Breast epithelium (tissue), 4 donors: ENCODE measurements around the gene USP12. TPM values are rescaled to one million over a fixed set of nuclear protein-coding genes. Genes with fewer than 3 reads are reported as not detected.
A peak's percentile ranks its signal among the peaks of the same experiment; 100 is the strongest.

Experiments used
- DNase-seq, 2 donors: peaks; one replicate each; pipeline ENCODE4 v3.0.0-alpha.2; 2019; ENCODE audit warnings: low spot score in 2 of 2
- H3K27ac ChIP-seq, 2 donors: fragments of 200-600 bp; sonication (generic) in 1 of 2; one replicate each; pipeline ENCODE4 v1.5.1; 2016 to 2019; ENCODE audit warnings: mild to moderate bottlenecking in 1 of 2
- H3K27me3 ChIP-seq, 2 donors: fragments of 200-600 bp; sonication (generic) in 1 of 2; one replicate each; pipeline versions ENCODE4 v1.5.1 to v1.6.0; 2017 to 2019; ENCODE audit warnings: control low read depth in 1 of 2, mild to moderate bottlenecking in 1 of 2
- H3K36me3 ChIP-seq: fragments of 200-600 bp; one replicate; pipeline ENCODE4 v1.5.1; 2019
- H3K4me1 ChIP-seq, 2 donors: fragments of 200-600 bp; sonication (generic); one replicate each; pipeline ENCODE4 v1.5.1; 2016 to 2019; ENCODE audit warnings: control low read depth in 1 of 2
- H3K4me3 ChIP-seq, 3 donors: fragments of 200-600 bp; sonication (generic); 1 replicate in 2 of 3; 2 replicates in 1 of 3; pipeline ENCODE4 v1.5.1; 2016 to 2019; ENCODE audit warnings: mild to moderate bottlenecking in 3 of 3, moderate library complexity in 2 of 3
- H3K9me3 ChIP-seq, 2 donors: fragments of 200-600 bp; sonication (generic) in 1 of 2; one replicate each; pipeline ENCODE4 v1.5.1; 2016 to 2019; ENCODE audit warnings: control low read depth in 1 of 2
- CTCF ChIP-seq, 3 donors: fragments of 450-650 bp; IDR thresholded peaks; one replicate each; pipeline ENCODE4 v1.5.1; 2016 to 2017; ENCODE audit warnings: antibody characterized with exemption in 3 of 3, mild to moderate bottlenecking in 3 of 3, moderate library complexity in 3 of 3
- POLR2A ChIP-seq: fragments of 450-650 bp; IDR thresholded peaks from one replicate; pipeline ENCODE4 v1.6.1; 2016; ENCODE audit warnings: antibody characterized with exemption, mild to moderate bottlenecking, moderate library complexity
- POLR2AphosphoS5 ChIP-seq, 3 donors: sonication (generic); formaldehyde crosslinking; IDR thresholded peaks; one replicate each; pipeline ENCODE4 v1.6.1; 2017; ENCODE audit warnings: antibody characterized with exemption in 3 of 3
- intact Hi-C: fragments of 100-400 bp; cut with DNase I; formaldehyde crosslinking; loops from one replicate; pipeline ENCODE4 v1.15.1; 2023; ENCODE audit warnings: low total_unique reads
- total RNA-seq, 3 donors: library from RNA; depleted of rRNA; stranded (reverse); fragments of >200 nt; gene quantifications; one replicate each; pipeline ENCODE4 v1.1.0, GENCODE V29; 2016

USP12 gene
- total RNA-seq, 3 donors from 2014 or later, result 21.0 to 33.4 (median 21.0) TPM

- no peaks in the 10 kb centered on the region for H3K9me3 ChIP-seq
- intact Hi-C loops, result no loop called here
- no peak for TF ChIP-seq POLR2AphosphoS5 (IDR thresholded peaks at IDR 0.05)
- TF ChIP-seq CTCF (IDR thresholded peaks at IDR 0.05), result no peak
- TF ChIP-seq POLR2A, result no peak
- no peak for DNase-seq
- H3K4me1 ChIP-seq, result no peaks in the 10 kb centered on the region
- no peaks in the 10 kb centered on the region for H3K36me3 ChIP-seq
- no peak overlapping the region for H3K27ac ChIP-seq
- H3K4me3 ChIP-seq, result no peak overlapping the region
- no peaks in the 10 kb centered on the region for H3K27me3 ChIP-seq
Observed at GRCh38 chr13:27018882-27019281, 152.7 kb downstream of the USP12 start.

- H3K9me3 ChIP-seq, result no peaks in the 10 kb centered on the region
- no peaks in the 10 kb centered on the region for H3K36me3 ChIP-seq
- no peak overlapping the region for H3K4me3 ChIP-seq
- no peak for TF ChIP-seq CTCF (IDR thresholded peaks at IDR 0.05)
- TF ChIP-seq POLR2A, result no peak
- TF ChIP-seq POLR2AphosphoS5 (IDR thresholded peaks at IDR 0.05), result no peak
- DNase-seq, result peak in 1 of 2 donors; percentile 21
- H3K4me1 ChIP-seq, result no peaks in the 10 kb centered on the region
- no peak overlapping the region for H3K27ac ChIP-seq
- H3K27me3 ChIP-seq, result no peaks in the 10 kb centered on the region
- intact Hi-C loops, result no loop called here
Observed at GRCh38 chr13:27018344-27018861, 153.2 kb downstream of the USP12 start.

- H3K36me3 ChIP-seq, result no peaks in the 10 kb centered on the region
- intact Hi-C loops, result no loop called here
- TF ChIP-seq CTCF (IDR thresholded peaks at IDR 0.05) (no peak), POLR2AphosphoS5 (IDR thresholded peaks at IDR 0.05) (no peak), POLR2A (no peak)
- no peak overlapping the region for H3K4me3 ChIP-seq
- no peak overlapping the region for H3K27ac ChIP-seq
- no peaks in the 10 kb centered on the region for H3K4me1 ChIP-seq
- no peak for DNase-seq
- no peaks in the 10 kb centered on the region for H3K27me3 ChIP-seq
- H3K9me3 ChIP-seq, result no peaks in the 10 kb centered on the region
Observed at GRCh38 chr13:27016875-27017274, 154.7 kb downstream of the USP12 start.

Other genes with a start within 250 kb of the USP12 start
- gene RPL21, start 79.7 kb upstream of the USP12 start, total RNA-seq, result 1,000 to 10,000 TPM in 2 of 3 donors, 100 to 1,000 TPM in 1; 979 to 1,473 (median 1,466) TPM
- gene RASL11A, start 99.0 kb upstream of the USP12 start, total RNA-seq, result 10 to 100 TPM; 20.8 to 62.2 (median 39.3) TPM